LNCAP (cell line): Measurements from ENCODE around the gene PCDHA1.

Experiments used
- CTCF ChIP-seq: fragments of 450-650 bp; IDR thresholded peaks from 2 replicates; pipeline ENCODE4 v1.5.1; 2017; ENCODE audit warnings: mild to moderate bottlenecking

Gene PCDHA1

GRCh38 chr5:141001446-141001843, 215.5 kb downstream of the PCDHA1 start:
- no peak for TF ChIP-seq CTCF

- TF ChIP-seq CTCF = no peak
These were observed 216.1 kb downstream of the PCDHA1 start for GRCh38 chr5:141001844-141002604.

- no peak for TF ChIP-seq CTCF
These were observed 216.6 kb downstream of the PCDHA1 start for GRCh38 chr5:141002605-141002965.

DNA sequence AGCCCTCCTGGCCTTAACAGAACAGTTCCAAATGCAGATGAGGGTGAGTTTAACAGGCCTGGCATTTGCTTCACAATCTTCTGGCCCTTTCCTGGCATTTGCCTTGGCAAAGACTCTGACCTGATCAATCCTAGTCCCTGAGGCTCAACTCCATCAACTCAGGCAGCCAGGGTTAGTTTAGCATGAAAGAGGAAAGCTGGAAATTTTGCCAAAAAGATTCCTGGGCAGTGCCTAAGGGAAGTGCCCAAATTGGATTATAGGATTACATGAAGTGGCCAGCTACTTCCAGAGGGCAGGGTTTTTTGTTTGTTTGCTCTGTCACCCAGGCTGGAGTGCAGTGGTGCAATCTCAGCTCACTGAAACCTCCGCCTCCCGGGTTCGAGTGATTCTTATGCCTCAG, 217.1 kb downstream of the PCDHA1 start:
- TF ChIP-seq CTCF = no peak

DNA sequence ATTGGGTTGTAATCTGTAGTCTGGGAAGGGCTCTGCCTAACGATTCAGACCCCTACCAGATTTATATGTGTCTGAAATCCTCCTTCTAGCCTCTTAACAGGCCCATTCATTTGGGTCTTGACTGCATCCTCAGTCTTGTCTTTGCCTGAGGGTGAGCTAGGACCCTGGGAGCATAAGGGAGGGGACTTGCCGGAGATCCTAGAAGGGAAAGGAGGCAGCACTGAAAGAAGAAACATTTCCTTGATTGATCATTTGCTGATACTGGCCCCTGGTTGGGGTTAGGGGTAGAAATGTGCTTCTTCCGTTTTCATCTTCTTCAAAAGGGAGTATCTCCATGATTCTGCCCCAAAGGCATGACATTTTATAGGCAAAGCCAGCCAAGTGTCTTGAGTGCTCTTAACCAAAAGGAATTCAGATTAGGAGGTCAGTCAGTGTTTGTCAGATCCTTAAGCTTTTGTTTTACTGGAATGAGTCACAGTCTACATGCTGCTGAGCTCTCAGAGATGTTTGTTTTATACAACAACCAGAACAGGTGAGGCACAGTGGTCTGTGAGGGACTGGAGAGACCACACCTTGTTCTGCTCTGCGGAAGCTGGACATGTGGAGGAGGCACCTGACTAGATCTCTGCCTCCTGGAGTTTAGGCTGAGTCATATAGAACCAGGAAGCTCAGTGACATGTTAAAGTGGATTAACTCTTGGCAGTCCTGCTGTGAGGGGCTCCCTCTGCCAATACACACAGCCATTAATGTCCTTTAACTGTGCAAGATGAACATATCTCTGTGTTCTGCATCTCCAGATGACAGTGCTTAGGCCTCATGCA, 218.1 kb downstream of the PCDHA1 start:
- TF ChIP-seq CTCF = no peak

DNA sequence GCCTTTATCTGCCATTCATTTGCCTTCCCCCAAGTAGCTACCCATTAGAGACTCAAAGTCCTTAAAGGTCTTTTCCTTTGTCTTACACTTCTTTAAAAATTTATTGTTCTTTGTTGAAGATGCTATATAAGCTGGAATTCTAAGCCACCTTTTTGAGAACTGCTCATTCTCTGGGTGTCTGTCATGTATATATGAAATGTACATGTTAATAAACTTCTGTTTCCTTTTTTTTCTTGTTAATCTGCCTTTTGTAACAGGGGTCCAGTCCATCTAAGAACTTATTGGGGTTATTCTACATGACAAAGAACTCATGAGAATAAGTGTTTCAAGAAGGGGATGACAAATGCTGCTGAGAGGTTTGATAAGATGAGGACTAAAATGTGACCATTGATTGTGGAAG, 221.9 kb downstream of the PCDHA1 start:
- TF ChIP-seq CTCF = no peak

- no peak for TF ChIP-seq CTCF
These were observed 224.3 kb downstream of the PCDHA1 start for GRCh38 chr5:141010047-141010793.
